ENCODE results near the gene TAS2R1.
A peak's percentile ranks its signal among the peaks of the same experiment; 100 is the strongest.

The TAS2R1 gene

DNA sequence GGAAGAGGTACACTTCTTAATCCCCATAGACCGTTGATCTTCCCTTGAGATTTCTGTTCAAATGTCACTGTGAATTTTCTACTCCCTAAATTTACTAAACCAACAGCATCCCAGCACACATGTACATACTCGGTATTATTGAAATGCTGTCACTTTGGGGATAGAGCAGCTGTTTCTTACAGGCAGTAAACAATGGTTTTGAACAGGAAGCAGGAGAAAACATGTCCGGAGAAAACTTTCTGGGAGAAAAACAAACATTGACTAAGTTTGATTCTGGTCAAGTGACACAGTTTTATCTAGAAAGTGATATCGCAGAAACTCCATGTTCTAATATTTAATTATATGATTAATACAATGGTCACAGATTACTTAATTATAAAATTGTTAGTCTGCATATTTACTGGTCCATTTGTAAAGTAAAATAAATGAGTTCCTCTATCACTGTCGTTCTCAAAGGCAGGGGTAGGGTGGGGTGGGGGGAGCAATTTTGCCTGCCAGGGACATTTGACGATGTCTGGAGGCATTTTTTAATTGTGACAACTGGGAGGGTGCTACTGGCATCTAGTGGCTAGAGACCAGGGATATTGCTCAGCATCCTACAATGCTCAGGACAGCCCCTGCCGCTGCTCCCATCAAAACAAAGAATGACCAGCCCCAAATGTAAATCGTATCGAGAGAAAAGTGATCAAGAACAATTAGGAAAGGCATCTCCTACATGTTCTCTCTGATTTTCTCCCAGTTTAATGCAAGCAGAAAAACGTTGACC, 12.2 kb downstream of the TAS2R1 start:
- H3K4me3 ChIP-seq (ENCODE audit: low read depth, low read length): no peak overlapping the region
- DNase-seq (ENCODE audit: low read depth): no peak
- TF ChIP-seq, protein P1, sequence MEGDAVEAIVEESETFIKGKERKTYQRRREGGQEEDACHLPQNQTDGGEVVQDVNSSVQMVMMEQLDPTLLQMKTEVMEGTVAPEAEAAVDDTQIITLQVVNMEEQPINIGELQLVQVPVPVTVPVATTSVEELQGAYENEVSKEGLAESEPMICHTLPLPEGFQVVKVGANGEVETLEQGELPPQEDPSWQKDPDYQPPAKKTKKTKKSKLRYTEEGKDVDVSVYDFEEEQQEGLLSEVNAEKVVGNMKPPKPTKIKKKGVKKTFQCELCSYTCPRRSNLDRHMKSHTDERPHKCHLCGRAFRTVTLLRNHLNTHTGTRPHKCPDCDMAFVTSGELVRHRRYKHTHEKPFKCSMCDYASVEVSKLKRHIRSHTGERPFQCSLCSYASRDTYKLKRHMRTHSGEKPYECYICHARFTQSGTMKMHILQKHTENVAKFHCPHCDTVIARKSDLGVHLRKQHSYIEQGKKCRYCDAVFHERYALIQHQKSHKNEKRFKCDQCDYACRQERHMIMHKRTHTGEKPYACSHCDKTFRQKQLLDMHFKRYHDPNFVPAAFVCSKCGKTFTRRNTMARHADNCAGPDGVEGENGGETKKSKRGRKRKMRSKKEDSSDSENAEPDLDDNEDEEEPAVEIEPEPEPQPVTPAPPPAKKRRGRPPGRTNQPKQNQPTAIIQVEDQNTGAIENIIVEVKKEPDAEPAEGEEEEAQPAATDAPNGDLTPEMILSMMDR (conservative IDR thresholded peaks at IDR 0.05; ENCODE audit: low read depth, low read length): peak; percentile 21

DNA sequence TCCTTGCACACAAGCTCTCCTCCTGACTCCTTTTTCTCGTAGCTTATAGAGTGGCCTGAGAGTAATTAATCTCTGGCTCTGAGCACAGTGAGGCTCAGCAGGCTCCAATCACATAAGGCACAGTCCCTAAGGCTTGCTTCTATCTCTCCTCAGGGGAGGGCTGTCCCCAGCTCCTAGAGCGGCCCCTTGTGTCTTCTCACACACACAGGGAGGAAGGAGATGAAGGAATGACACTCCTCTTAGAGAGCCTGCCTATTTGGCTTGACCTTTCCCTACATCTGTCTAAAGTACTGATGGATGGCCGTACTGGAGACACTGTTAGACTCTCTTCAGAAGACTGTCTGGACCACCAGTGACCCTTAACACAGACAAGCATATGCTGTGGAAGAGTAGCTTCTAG, 12.9 kb downstream of the TAS2R1 start:
- no peak for DNase-seq (ENCODE audit: low read depth)
- no peak overlapping the region for H3K4me3 ChIP-seq (ENCODE audit: low read depth, low read length)
- TF ChIP-seq, protein P1 (conservative IDR thresholded peaks at IDR 0.05; ENCODE audit: low read depth, low read length): peak; percentile 3

DNA sequence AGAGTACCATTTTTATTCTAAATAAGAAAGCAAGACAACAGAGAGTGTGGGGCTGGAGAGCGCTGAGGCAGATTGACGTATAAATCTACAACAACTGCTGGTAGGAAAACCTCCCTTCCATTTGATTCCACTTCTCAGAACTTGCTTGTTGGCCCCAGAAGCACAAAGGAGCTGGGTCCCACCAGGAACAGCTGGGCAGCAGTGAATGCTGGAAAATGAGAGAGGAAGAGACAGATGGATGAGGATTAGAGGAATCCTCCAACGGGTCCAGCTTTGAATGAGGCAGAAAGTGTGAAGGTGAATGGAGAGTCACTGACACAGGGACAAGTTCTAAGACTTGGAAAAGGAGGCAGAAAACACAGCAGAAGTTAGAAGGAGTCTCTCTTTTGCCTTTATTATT, 14.8 kb downstream of the TAS2R1 start:
- TF ChIP-seq, protein P1 (conservative IDR thresholded peaks at IDR 0.05; ENCODE audit: low read depth, low read length): no peak
- DNase-seq (ENCODE audit: low read depth): no peak
- H3K4me3 ChIP-seq (ENCODE audit: low read depth, low read length): no peak overlapping the region

DNA sequence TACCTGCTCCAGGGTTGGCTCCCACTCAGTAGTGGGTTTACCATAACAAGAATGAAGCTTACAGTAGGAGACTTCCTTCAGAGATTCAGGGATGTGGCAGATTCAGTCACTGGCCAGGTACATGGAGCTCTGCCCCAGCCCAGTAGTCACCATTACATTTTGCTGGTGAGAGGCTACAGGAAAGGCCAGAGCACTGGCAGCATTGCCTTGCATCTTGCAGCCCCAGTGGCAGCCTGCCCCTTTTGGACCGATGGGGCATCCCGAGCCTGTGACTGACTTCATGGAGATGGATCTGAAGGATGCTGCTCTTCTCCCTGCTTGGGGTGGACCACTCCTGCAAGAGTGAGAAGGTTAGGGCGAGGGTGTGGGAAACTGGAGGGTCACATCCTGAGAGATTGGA, 16.8 kb downstream of the TAS2R1 start:
- TF ChIP-seq, protein P1 (conservative IDR thresholded peaks at IDR 0.05; ENCODE audit: low read depth, low read length): no peak
- no peak for DNase-seq (ENCODE audit: low read depth)
- H3K4me3 ChIP-seq (ENCODE audit: low read depth, low read length): no peak overlapping the region

DNA sequence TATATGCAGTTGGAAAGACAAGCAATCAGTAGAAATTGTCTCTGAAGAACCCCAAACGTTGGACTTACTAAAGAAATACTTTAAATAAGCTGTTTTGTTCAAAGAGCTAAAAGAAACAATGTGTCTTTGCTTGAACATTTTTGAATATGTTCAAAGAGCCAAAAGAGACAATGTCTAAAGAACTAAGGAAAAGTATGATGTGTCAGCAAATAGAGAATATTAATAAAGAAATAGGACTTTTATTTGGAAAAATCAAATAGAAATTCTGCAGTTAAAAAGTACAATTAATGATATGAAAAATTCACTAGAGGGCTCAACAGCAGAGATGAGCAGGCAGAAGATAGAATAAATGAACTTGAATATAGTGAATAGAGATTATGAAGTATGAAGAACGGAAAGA, 19.2 kb downstream of the TAS2R1 start:
- no peak for DNase-seq (ENCODE audit: low read depth)
- TF ChIP-seq, protein P1 (conservative IDR thresholded peaks at IDR 0.05; ENCODE audit: low read depth, low read length): no peak
- H3K4me3 ChIP-seq (ENCODE audit: low read depth, low read length): no peak overlapping the region

DNA sequence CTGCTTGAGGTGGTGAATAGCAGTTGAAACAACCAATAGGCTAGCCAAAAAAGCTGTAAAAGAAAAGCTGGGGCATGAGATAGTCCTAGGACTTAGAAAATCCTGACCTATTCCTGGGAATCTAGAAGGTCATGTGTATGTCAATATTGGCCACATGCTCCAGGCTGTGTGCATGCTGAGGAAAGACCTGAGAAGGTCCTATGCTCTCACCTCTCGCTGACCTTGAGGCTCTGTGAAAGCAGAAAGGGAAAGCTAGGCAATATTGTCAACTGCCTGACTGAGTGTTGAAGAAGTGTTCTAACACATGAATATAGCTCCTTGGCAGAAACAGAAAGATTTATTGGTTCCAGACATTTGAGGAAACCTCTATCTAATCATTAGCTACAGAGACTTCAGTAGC, 19.8 kb downstream of the TAS2R1 start:
- no peak overlapping the region for H3K4me3 ChIP-seq (ENCODE audit: low read depth, low read length)
- TF ChIP-seq, protein P1 (conservative IDR thresholded peaks at IDR 0.05; ENCODE audit: low read depth, low read length): no peak
- no peak for DNase-seq (ENCODE audit: low read depth)

DNA sequence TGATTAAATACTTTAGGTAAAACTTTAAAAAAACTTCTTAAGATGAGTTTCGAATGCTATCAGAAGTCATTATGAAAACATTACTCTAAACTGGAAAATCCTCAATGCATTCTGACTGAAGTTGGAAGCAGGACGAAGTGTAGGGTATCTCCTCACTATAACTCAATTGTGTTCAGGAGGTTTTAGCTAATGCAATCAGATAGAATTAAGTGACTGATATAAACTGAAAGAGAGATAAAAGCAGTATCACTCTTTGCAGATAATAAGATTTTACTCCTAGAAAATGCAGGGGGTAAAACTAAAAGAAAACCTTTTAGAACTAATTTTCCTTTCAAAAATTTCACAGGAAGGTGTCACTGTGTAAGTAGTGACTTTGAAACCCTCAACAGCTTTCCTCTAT, 22.1 kb downstream of the TAS2R1 start:
- DNase-seq (ENCODE audit: low read depth): no peak
- H3K4me3 ChIP-seq (ENCODE audit: low read depth, low read length): no peak overlapping the region
- TF ChIP-seq, protein P1 (conservative IDR thresholded peaks at IDR 0.05; ENCODE audit: low read depth, low read length): no peak

Measured in choroid plexus epithelial cell (primary cell).